ENCODE measurements around the gene AGMO. TPM values are rescaled to one million over a fixed set of nuclear protein-coding genes. Genes with fewer than 3 reads are reported as not detected.

Gene AGMO
- total RNA-seq, 3 donors from 2014 or later, result 1.4 to 4.3 (median 1.6) TPM

DNA sequence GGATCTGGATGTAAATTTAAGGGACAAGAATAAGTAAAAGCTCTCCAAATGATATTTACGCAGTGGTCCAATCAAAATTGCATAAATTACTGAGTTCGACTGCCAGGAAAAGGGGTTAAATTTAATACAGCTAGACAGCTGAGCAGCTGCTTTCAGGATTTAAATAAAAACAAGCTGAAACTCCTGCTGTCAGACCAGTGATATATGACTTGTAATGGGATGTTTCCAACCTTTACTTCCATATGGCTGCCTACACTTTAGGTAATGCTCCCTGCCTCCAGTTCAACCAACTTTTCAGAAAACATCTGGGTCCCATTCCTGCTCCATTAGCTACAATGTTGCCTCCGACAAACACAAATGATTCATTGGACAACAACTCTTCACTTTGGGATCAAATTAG lies 333.0 kb downstream of the AGMO start:
- H3K36me3 ChIP-seq, result no peaks in the 10 kb centered on the region
- intact Hi-C loops (cut with DNase I; ENCODE audit: low total_unique reads), result no loop called here
- H3K27me3 ChIP-seq, result no peaks in the 10 kb centered on the region
- DNase-seq (ENCODE audit: low spot score in 2 of 2), result no peak
- TF ChIP-seq POLR2AphosphoS5 (IDR thresholded peaks at IDR 0.05) (no peak), POLR2A (IDR thresholded peaks at IDR 0.05) (no peak), CTCF (IDR thresholded peaks at IDR 0.05) (no peak)
- no peaks in the 10 kb centered on the region for H3K4me1 ChIP-seq
- no peak overlapping the region for H3K4me3 ChIP-seq
- H3K9me3 ChIP-seq, result no peaks in the 10 kb centered on the region
- H3K27ac ChIP-seq, result no peak overlapping the region

DNA sequence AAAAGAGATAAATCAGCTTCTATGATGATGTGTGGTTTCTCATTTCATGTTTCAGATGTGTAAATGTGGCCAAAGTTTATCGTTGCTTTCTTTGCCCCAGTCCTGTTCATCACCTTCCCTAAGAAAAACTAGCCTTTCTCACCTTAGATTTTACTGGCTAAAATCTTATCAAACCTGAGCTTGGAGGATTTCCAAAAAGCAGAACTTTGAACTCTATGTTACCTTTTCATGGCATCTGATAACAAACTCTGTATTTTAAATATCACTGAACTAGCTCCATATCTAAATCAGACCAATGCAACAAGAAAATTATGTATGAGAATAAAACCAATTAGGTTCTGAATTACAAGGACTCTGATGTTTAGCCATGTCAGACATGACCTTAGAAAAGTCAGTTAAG lies 335.8 kb downstream of the AGMO start:
- intact Hi-C loops (cut with DNase I; ENCODE audit: low total_unique reads), result no loop called here
- DNase-seq (ENCODE audit: low spot score in 2 of 2), result no peak

DNA sequence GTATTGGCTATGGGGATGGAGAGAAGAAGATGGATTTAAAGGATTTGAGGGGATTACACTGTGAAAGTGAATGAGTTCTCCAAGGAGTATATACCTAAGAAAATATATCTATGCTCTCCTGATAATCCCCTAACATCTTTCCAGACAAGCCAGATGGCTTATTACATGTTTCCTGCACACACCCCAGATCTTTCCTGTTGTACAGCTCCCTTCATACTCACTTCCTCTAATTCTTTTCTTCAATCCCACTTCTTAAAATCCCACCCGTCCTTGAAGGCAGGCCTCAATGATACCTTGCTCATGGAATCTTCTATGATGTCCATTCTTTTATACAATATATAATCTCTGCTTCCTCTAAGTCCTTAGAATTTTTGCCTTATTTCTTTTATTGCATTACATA lies 342.1 kb downstream of the AGMO start:
- Histone ChIP-seq H3K4me1 (no peaks in the 10 kb centered on the region), H3K9me3 (no peaks in the 10 kb centered on the region), H3K36me3 (no peaks in the 10 kb centered on the region), H3K4me3 (no peak overlapping the region), H3K27ac (no peak overlapping the region), H3K27me3 (no peaks in the 10 kb centered on the region)
- no peak for DNase-seq (ENCODE audit: low spot score in 2 of 2)
- intact Hi-C loops (cut with DNase I; ENCODE audit: low total_unique reads), result no loop called here
- TF ChIP-seq POLR2A (IDR thresholded peaks at IDR 0.05) (no peak), CTCF (IDR thresholded peaks at IDR 0.05) (no peak), POLR2AphosphoS5 (IDR thresholded peaks at IDR 0.05) (no peak)

More for the DNA sequence above, 335.8 kb downstream of the AGMO start:
- H3K9me3 ChIP-seq, result no peaks in the 10 kb centered on the region
- no peaks in the 10 kb centered on the region for H3K36me3 ChIP-seq
- H3K27me3 ChIP-seq, result no peaks in the 10 kb centered on the region
- TF ChIP-seq POLR2A (IDR thresholded peaks at IDR 0.05) (no peak), CTCF (IDR thresholded peaks at IDR 0.05) (no peak), POLR2AphosphoS5 (IDR thresholded peaks at IDR 0.05) (no peak)
- no peaks in the 10 kb centered on the region for H3K4me1 ChIP-seq
- H3K4me3 ChIP-seq, result no peak overlapping the region
- H3K27ac ChIP-seq, result no peak overlapping the region

- intact Hi-C loops (cut with DNase I; ENCODE audit: low total_unique reads), result no loop called here
- DNase-seq (ENCODE audit: low spot score in 2 of 2), result no peak
- no peak overlapping the region for H3K4me3 ChIP-seq
- H3K36me3 ChIP-seq, result no peaks in the 10 kb centered on the region
- no peaks in the 10 kb centered on the region for H3K4me1 ChIP-seq
- no peaks in the 10 kb centered on the region for H3K27me3 ChIP-seq
- H3K27ac ChIP-seq, result no peak overlapping the region
- TF ChIP-seq POLR2AphosphoS5 (IDR thresholded peaks at IDR 0.05) (no peak), CTCF (IDR thresholded peaks at IDR 0.05) (no peak), POLR2A (IDR thresholded peaks at IDR 0.05) (no peak)
- H3K9me3 ChIP-seq, result no peaks in the 10 kb centered on the region
Measured at GRCh38 chr7:15218261-15218660, 343.6 kb downstream of the AGMO start.

- no peaks in the 10 kb centered on the region for H3K9me3 ChIP-seq
- no peak overlapping the region for H3K4me3 ChIP-seq
- DNase-seq (ENCODE audit: low spot score in 2 of 2), result no peak
- no peaks in the 10 kb centered on the region for H3K36me3 ChIP-seq
- intact Hi-C loops (cut with DNase I; ENCODE audit: low total_unique reads), result no loop called here
- TF ChIP-seq POLR2AphosphoS5 (IDR thresholded peaks at IDR 0.05) (no peak), POLR2A (IDR thresholded peaks at IDR 0.05) (no peak), CTCF (IDR thresholded peaks at IDR 0.05) (no peak)
- H3K4me1 ChIP-seq, result no peaks in the 10 kb centered on the region
- no peaks in the 10 kb centered on the region for H3K27me3 ChIP-seq
- H3K27ac ChIP-seq, result no peak overlapping the region
Measured at GRCh38 chr7:15215616-15216015, 346.2 kb downstream of the AGMO start.

Measured in breast epithelium (tissue), 4 donors.